Ovary (tissue), 9 donors: ENCODE data around the gene GRAMD1B. TPM values are rescaled to one million over a fixed set of nuclear protein-coding genes. Genes with fewer than 3 reads are reported as not detected.
"Not testable (repeated sequence)": the region's sequence is repeated elsewhere in the genome, so short reads cannot be mapped to it uniquely, and the experiment has no call there.

Experiments
- DNase-seq, 5 donors: peaks; one replicate each; pipeline ENCODE4 v3.0.0-alpha.2; 2019 to 2020
- H3K27ac ChIP-seq, 2 donors: fragments of 200-600 bp; one replicate each; pipeline versions ENCODE4 v1.5.1 to v1.8.0; 2019 to 2022
- H3K27me3 ChIP-seq: fragments of 200-600 bp; one replicate; pipeline ENCODE4 v1.8.0; 2022
- H3K36me3 ChIP-seq: fragments of 200-600 bp; sonication (generic); one replicate; pipeline ENCODE4 v1.5.1; 2019
- H3K4me1 ChIP-seq: one replicate; pipeline ENCODE4 v1.8.1; 2013; ENCODE audit warnings: mild to moderate bottlenecking, moderate library complexity; ENCODE audit not compliant: insufficient read depth
- H3K4me3 ChIP-seq: fragments of 200-600 bp; sonication (generic); one replicate; pipeline ENCODE4 v1.5.1; 2017
- H3K9me3 ChIP-seq, 2 donors: fragments of 200-600 bp in 1 of 2; sonication (generic) in 1 of 2; one replicate each; pipeline versions ENCODE4 v1.5.1 to v1.8.1; 2013 to 2019; ENCODE audit warnings: mild to moderate bottlenecking in 1 of 2, moderate library complexity in 1 of 2
- EP300 ChIP-seq: sonication (generic); formaldehyde crosslinking; IDR thresholded peaks from one replicate; pipeline ENCODE4 v1.6.1; 2017; ENCODE audit warnings: antibody characterized with exemption
- POLR2A ChIP-seq: fragments of 450-650 bp; IDR thresholded peaks from one replicate; pipeline ENCODE4 v1.6.1; 2017; ENCODE audit warnings: antibody characterized with exemption, mild to moderate bottlenecking, moderate library complexity
- WGBS, 3 donors: extraction: QIAGEN DNeasy Blood & Tissue Kit in 1 of 3; methylation state at CpG; one replicate each; pipeline versions ENCODE4 v1.1.5 to v1.1.7; 2013 to 2017; 5-methylcytosine and 5-hydroxymethylcytosine counted together
- intact Hi-C, 4 donors: fragments of 100-400 bp; cut with DNase I; formaldehyde crosslinking; loops; one replicate each; pipeline versions ENCODE4 v1.11.0 to v1.15.1; 2022 to 2023
- polyA plus RNA-seq, 2 donors: library from polyadenylated mRNA; stranded (reverse); fragments of 200-250 nt in 1 of 2; fragments of 350-450 nt in 1 of 2; fragmentation: Illumina TruSeq in 1 of 2; extraction: RNeasy Lipid Tissue Mini Kit (QIAGEN cat#74804) in 1 of 2; gene quantifications; one replicate each; pipeline ENCODE4 v1.2.3, GENCODE V29; 2013 to 2014
- total RNA-seq, 7 donors: library from RNA; depleted of rRNA in 2 of 7; stranded (reverse); fragments of >200 nt in 2 of 7; fragmentation: NEBNext Ultra II Directional in 3 of 7; extraction: Animal tissue kit (Norgen Biotek cat#: 25700) in 3 of 7; gene quantifications; one replicate each; pipeline versions ENCODE4 v1.1.0 to v1.2.4, GENCODE V29; 2016 to 2023
- TF ChIP-seq, protein P1 (sequence below), 3 donors: fragments of 450-650 bp in 2 of 3; fragments of 200-600 bp in 1 of 3; IDR thresholded peaks; one replicate each; pipeline versions ENCODE4 v1.5.1 to v1.8.0; 2016 to 2022; ENCODE audit warnings: antibody characterized with exemption in 3 of 3, mild to moderate bottlenecking in 1 of 3
- donor health status: DM: no; HTN: no; CAD: no; lungs with moderate emphysema.
- donor health status: DM: no; HTN: no; CAD: no.
- donor health status: Bipolar disorder and iron deficiency.
- donor health status: DM: yes; HTN: yes; CAD: no.
- donor health status: DM: no; HTN: no; CAD: no.
- donor health status: DM: yes; HTN: yes; CAD: no.

The GRAMD1B gene
- total and polyA plus RNA-seq, 9 donors = 10.8 to 185 (median 25.4) TPM

DNA sequence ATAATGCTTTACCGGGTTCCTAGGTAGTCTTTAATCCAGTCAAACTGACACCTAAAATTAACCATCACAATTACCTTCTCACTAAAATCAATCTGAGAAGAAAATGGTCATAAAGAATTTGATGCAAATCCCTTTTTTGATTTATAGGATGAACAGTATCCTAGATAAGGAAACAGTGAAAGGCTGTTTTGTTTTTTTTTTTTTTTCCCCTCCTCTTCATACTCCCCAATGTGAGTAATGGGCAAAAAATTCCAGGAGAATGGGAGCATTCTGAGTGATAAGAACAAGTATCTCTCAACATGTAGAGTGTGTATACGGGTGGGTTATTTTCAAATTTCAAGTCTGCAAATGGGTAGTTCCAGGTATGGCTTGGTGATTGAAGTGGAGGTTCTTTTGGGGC, 28.4 kb downstream of the GRAMD1B start:
- WGBS, 3 donors = 82 to 92% (median 90%) methylated on average over 2 of the region's 2 CpGs
- intact Hi-C loops = no loop called here

DNA sequence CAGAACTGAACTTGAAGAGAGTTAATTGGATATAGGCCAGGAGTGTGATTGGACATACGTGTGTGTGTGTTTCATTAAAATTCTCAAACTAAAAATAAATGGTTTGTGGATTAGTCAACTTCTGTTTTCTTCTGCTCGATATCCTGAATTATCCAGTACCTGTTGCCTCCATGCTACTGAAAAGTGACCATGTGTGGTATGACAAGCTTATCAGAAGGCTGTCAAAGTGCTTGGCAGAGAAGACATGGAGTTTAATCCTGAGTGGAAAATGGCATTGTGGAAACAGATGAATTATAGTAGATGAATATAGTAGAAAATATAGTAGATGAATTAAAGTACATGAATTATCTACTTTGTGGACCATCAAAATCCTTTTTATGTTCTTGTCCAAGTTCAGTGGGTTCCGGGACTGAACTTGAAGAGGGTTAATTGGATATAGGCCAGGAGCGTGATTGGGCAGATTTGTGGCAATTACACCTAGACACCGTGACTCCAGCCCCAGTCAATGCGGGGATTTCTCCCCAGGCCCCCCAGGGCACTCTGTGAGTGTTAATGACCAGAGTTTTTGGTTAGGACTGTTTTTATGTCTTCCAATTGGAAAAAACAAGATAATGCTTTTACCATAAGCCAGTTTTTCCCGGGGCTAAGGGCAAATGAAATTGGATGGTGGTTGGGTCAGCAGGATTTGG, 30.1 kb downstream of the GRAMD1B start:
- no peak overlapping the region for H3K27ac ChIP-seq
- intact Hi-C loops = no loop called here
- WGBS, 3 donors = 72 to 79% (median 72%) methylated on average over 7 of the region's 7 CpGs
- no peak for TF ChIP-seq EP300
- no peak for TF ChIP-seq POLR2A
- TF ChIP-seq, protein P1, sequence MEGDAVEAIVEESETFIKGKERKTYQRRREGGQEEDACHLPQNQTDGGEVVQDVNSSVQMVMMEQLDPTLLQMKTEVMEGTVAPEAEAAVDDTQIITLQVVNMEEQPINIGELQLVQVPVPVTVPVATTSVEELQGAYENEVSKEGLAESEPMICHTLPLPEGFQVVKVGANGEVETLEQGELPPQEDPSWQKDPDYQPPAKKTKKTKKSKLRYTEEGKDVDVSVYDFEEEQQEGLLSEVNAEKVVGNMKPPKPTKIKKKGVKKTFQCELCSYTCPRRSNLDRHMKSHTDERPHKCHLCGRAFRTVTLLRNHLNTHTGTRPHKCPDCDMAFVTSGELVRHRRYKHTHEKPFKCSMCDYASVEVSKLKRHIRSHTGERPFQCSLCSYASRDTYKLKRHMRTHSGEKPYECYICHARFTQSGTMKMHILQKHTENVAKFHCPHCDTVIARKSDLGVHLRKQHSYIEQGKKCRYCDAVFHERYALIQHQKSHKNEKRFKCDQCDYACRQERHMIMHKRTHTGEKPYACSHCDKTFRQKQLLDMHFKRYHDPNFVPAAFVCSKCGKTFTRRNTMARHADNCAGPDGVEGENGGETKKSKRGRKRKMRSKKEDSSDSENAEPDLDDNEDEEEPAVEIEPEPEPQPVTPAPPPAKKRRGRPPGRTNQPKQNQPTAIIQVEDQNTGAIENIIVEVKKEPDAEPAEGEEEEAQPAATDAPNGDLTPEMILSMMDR (IDR thresholded peaks at IDR 0.05) = no peak
- no peak overlapping the region for H3K4me3 ChIP-seq
- DNase-seq = no peak
- no peaks in the 10 kb centered on the region for H3K9me3 ChIP-seq
- H3K27me3 ChIP-seq = no peaks in the 10 kb centered on the region
- peaks cover 4% of the 10 kb centered on the region for H3K4me1 ChIP-seq
- no peaks in the 10 kb centered on the region for H3K36me3 ChIP-seq

More for the DNA sequence above, 28.4 kb downstream of the GRAMD1B start:
- TF ChIP-seq, protein P1 (IDR thresholded peaks at IDR 0.05) = no peak
- TF ChIP-seq POLR2A = no peak
- TF ChIP-seq EP300 = no peak
- H3K4me1 ChIP-seq = peaks cover 4% of the 10 kb centered on the region
- no peaks in the 10 kb centered on the region for H3K36me3 ChIP-seq
- no peaks in the 10 kb centered on the region for H3K9me3 ChIP-seq
- DNase-seq = no peak
- H3K4me3 ChIP-seq = no peak overlapping the region
- H3K27me3 ChIP-seq = no peaks in the 10 kb centered on the region
- no peak overlapping the region for H3K27ac ChIP-seq

DNA sequence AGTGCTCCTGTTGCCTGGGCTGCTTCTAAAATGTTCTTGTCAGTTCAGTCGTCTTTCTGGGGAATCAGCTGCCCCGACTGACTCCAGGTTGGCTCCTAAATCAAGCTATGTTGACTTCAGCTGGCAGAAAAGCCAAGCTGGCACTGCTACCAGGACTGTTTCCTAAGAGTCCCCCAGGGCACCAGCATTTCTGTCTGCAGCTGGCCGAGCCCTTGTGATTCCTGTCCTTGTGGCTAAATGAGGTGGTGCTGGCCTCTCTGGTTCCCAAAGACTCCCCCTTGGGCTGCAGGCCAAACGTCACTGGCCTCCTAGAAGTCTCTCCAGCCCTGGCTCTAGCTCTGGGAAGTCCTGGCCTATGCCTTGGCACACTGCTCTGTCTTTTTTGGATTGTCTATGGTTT, 31.1 kb downstream of the GRAMD1B start:
- H3K9me3 ChIP-seq = no peaks in the 10 kb centered on the region
- TF ChIP-seq, protein P1 (IDR thresholded peaks at IDR 0.05) = no peak
- TF ChIP-seq POLR2A (no peak), EP300 (no peak)
- peaks cover 4% of the 10 kb centered on the region for H3K4me1 ChIP-seq
- no peak for DNase-seq
- no peaks in the 10 kb centered on the region for H3K27me3 ChIP-seq
- H3K36me3 ChIP-seq = no peaks in the 10 kb centered on the region
- no peak overlapping the region for H3K4me3 ChIP-seq
- intact Hi-C loops = no loop called here
- 64 to 78% (median 74%) methylated on average over 4 of the region's 4 CpGs for WGBS, 3 donors
- no peak overlapping the region for H3K27ac ChIP-seq

DNA sequence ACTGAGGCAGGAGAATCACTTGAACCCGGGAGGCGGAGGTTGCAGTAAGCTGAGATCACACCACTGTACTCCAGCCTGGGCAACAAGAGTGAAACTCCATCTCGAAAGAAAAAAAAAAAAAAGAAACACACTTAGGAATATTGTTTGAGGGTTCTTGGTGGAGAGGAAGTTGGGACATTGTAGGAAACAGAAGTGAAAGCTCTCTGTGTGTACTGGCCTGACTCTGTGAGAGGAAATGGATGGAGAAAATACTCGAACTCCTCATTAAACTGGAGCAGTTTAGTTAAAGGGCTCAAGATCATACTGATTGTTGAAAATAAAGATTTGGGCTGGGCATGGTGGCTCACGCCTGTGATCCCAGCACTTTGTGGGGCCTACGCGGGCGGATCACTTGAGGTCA, 35.6 kb downstream of the GRAMD1B start:
- 90 to 96% (median 95%) methylated on average over 8 of the region's 8 CpGs for WGBS, 3 donors
- intact Hi-C loops = not testable (repeated sequence)

DNA sequence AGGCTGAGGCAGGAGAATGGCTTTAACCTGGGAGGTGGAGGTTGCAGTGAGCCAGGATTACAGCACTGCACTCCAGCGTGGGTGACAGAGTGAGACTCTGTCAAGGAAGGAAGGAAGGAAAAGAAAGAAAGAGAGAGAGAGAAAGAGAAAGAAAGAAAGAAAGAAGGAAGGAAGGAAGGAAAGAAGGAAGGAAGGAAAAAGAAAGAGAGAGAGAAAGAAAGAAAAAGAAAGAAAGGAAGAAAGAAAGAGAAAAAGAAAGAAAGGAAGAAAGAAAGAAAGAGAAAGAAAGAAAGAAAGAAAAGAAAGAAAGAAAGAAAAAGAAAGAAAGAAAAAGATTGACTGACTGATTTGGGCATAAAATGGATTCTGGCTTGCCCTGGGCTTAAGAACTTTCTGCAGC, 36.1 kb downstream of the GRAMD1B start:
- H3K4me3 ChIP-seq, H3K4me1 ChIP-seq, H3K9me3 ChIP-seq, H3K27ac ChIP-seq, H3K36me3 ChIP-seq, H3K27me3 ChIP-seq, intact Hi-C loops, DNase-seq: not testable (repeated sequence)
- WGBS, 3 donors = 83 to 96% (median 83%) methylated on average over 1 of the region's 1 CpG

More for the DNA sequence above, 35.6 kb downstream of the GRAMD1B start:
- not testable (repeated sequence) for H3K27ac ChIP-seq, H3K27me3 ChIP-seq, H3K4me1 ChIP-seq, H3K4me3 ChIP-seq, H3K9me3 ChIP-seq, H3K36me3 ChIP-seq, DNase-seq
